GM19240 (cell line): Measurements from ENCODE around the gene NRP1.
A peak's percentile ranks its signal among the peaks of the same experiment; 100 is the strongest.

Source experiments
- DNase-seq: peaks from one replicate; pipeline ENCODE4 v3.0.0; 2011; ENCODE audit warnings: low spot score; ENCODE audit not compliant: insufficient read length

Gene NRP1

DNA sequence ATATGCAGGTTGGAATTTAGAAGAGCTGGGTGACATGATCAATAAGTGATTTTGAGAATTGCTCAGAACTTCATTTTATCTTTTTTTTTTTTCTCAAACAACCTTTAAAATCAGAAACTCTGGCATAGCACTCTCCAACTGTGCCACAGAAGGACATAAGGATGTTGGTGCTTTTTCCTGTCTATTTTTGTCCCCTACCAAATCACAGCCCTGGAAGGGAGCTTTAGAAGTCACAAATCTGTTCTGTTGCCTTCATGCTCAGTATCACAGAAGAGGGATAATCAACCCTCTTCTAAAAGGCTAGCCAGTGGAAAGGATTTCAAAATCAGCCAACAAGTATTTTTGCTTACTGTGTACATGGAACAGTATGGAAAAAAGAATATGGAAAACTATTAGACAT is 14.8 kb upstream of the NRP1 start:
- DNase-seq = no peak

DNA sequence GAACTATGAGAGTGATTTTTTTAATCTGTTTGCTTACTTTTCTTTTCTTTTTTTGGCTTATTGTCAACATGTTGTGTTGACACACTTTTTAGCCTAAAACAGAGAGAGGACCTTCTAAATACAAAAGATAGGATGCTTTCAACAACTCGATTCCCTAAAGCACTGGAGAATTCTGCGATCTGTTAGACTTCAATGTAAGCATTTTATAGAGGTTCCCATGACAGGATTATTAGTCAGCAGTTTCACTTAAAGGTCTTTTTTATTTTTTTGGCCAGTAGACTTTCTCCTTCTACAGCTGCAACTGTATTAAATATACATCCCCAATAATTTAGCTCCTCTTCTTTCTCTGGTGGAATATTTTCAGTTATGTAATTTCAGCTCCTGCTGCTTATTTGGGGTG is 12.7 kb upstream of the NRP1 start:
- DNase-seq = no peak

DNA sequence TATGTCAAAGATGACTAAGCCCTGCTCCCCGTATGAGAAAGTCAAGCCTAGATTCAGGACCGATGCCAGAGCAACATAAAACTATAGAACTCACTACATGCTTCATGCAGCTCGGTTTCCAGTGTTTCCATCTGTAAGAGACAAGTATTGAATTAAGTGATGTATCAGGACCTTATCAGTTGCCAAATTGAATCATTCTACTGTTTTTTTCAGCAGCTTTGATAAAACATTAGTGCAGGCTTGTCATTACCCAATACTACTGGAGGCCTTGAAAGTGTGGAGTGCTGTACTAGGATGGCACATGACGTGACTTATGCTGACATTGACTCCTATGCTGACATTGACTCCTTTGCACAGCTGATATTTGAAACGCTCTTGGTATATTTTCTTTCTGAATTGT is 10.8 kb upstream of the NRP1 start:
- no peak for DNase-seq

DNA sequence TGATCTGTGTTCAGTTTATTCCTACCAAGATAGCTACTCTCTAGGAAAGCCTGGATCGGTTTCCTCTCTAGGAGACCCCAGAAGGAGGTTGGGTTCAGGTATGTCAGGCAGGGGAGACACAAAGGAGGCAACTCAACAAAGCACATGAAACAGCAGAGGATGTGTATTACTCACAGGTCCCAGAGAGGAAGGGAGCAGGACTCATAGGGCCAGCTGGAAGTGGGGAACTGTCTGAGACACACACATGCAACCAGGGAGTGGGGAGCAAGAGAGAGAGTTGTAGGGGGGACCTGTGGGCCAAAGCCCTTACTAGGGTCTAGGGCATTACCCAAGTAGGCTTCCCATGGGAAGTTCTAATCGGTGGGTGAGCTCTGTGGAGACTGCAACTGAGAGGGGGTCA is 10.2 kb upstream of the NRP1 start:
- DNase-seq = no peak

DNA sequence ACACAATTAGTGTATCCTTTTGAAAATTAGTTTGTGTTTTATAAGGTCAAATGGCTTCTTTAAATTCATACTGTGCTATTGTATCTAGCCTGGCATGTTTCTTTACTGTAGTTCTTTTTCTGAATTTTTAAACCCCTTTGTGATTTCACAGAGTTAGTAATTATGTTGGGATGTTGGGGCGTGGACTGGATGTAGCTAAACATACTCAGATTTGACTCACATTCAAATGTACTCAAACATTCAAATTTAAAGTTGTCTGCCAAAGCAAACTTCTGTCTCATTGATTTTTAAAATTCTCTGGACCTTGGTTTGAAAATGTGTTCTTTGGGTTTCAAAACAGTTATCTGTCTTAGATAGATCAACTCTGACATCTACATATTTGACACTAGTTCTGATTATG is 7.2 kb upstream of the NRP1 start:
- no peak for DNase-seq

DNA sequence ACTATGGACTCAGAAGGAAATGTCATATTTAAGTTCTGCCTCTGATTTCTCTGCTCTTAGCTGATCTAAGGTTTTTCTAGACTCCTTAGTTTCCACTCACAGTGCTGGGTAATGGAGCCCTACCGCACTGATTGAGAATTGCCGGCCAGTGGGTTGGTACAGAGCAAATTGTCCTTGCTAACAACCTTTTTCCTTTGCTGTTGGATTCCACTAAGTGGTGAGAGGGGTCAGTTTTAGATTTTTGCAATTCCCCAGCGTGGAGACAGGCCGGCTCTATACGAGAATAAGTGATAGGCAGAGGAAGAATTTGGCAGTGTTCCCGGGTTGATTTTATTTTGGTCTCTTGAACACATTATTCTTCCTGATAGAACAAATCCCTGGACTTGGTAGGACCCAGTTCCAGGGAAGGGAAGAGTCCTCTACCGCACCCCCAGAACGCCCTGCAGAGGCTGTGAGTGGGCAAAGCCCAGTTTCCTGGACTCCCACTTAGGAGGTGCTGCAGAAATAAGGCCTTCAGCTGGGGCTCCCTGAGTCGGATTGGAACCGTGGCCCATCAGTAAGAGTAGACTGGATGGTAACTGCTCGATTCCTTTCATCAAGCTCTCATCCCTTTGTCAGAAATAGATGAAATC is 3.0 kb upstream of the NRP1 start:
- no peak for DNase-seq

DNA sequence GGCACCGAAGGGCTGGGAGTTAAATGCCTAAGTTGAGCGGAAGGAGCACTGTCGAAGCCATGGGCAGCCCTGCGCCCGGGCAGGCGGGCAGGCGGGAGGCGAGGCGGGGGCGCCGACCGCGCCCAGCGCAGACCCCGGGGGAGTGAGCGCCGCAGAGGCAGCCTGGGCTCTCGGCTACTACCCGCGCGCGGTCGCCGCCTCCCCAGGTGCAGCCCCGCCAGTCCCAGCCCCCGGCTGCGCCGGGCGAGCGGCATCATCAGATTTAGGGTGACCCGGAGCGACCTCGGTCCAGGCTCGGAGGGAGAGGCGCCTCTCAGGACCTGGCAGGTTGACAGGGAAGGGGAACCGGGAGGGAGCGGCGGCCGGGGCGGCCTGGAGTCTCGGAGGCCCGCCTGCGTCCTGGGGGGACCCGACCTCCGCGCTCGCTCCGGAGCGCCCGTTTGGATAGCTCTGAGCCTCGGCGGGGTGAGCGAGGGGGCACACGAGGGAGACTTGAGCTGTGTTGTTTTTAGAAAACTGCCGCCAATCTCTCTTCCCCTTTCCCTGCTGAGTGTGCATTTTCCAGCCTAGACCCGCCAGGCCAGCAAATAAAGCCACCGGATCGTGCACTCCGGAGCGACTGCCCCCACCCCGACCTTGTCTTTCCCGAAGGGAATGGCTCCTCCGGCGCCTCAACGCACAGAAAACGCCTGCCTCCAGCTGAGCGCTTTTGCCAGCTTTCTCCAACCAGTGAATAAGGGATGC is 2.3 kb upstream of the NRP1 start:
- DNase-seq = no peak

DNA sequence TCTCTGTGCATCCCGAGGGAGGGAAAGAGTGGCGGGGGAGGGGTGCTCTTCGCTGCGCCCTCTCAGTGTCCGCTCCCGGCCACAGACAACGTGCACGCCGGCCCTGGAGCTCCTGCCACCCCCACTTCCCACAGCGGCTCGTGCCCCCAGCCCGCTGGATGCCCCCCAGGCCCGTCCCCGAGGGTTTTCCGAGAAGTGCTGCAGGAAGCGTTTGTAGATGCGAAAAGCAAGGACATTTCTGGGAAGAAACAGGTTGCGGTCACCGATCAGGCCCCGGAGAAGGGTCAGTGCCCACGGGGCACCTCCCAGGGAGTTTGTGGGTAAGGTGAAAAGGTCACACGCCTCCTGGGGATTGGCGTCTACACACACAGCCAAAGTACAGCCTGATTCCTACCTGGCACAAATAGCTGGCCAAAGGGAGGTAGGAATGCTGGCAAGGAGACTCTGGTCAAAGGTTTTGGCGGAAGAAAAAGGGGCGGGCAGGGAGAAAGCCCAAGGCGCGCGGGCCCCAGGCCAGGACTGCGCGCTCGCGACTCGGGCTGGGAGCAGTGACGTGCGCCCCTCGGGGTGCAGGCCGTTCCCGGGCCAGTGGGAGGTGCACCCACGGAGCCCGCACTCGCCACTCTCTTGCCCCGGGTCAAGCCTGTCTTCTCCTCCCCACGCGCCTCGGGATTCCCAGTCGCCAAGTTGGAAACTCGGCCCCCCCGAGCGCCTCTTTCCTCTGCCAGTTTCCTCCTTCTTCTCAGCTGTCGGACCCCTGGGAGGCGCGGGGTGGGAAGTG is 1.5 kb upstream of the NRP1 start:
- no peak for DNase-seq

DNA sequence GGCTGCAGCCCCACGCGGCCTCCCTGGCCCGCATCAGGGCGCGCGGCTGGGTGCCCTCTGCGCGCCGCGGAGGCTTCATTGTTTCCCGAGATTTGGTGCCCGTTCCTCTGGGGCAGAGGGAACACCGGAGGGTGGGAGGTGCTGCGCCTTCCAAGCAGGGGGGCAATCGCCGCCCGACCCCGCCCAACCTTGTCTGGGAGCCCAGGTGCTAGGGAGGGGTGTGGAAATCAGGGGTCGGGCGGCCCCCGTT is 1.0 kb upstream of the NRP1 start:
- DNase-seq = no peak

DNA sequence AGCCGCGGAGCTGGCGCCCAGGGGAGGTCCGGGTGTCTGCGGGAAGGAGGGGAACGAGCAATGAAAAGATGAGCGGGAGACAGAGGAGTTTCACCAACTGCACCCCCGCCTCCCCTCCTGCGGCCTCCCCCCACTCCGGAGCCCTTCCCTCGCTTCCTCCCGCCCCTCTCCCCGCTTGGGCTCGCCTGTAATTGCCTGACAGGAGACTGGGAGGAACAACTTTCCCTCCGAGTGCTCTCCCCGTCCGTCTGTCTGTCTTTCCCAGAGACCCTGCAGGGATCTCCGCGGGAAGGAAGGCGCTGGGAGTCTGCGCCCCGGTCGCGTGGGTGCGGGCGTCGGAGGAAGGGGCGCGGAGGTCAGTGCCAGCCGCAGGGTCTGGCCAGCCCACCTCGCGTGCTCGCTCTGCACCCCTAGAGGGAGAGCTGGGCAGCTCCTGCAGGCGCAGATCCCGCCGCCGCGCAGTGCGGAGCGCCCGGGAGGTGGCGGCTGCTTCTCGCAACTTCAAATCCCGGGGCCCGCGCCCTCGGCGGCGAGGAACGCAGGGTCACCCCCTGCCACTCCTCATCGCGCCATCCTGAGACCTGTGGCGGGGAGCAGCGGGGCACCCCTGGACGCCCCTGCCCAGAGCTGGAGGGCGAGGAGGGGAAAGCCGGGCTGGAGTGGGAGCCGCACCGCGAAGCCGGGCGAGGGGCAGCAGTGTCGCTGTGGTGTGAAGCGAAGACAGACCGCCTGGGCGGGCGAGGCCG is 511 bp upstream of the NRP1 start:
- DNase-seq = no peak

DNA sequence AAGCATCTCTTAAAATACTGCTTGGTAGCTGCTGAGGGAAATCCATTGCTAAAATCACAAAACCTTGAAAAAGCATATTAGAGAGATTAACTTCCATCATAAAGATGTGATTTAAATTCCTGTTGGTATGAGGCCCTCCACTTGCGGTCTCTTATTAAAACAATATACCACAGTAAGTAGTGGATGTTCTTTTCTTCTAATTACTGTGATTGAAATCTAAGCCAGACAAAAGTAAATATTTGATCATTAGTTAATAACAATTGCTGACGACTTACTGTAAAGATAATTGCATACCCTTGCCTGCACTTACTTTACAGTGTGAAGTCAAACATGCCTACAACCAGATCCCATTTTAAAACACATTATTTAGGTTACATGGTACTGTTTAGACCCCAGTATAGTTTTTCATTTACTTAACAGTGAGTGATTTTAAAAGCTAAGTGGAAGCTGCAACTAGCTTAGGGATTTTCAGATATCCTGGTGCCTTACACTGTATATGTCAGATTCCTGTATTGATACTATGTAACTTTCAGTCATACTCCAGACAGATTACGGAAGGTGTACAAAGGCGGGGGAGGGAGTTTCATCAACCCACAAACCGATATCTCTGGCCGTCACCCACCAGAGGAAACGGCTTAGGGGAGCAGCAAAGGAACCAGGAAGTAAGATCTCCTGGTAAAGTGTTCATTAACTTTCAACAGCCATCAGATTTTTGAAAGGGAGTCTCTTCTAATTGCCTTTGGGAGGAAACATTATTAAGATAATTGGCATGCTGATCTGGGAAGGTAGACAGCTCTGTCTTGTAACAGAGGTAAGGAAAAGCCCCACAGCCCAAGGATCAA is 986 bp downstream of the NRP1 start:
- no peak for DNase-seq

DNA sequence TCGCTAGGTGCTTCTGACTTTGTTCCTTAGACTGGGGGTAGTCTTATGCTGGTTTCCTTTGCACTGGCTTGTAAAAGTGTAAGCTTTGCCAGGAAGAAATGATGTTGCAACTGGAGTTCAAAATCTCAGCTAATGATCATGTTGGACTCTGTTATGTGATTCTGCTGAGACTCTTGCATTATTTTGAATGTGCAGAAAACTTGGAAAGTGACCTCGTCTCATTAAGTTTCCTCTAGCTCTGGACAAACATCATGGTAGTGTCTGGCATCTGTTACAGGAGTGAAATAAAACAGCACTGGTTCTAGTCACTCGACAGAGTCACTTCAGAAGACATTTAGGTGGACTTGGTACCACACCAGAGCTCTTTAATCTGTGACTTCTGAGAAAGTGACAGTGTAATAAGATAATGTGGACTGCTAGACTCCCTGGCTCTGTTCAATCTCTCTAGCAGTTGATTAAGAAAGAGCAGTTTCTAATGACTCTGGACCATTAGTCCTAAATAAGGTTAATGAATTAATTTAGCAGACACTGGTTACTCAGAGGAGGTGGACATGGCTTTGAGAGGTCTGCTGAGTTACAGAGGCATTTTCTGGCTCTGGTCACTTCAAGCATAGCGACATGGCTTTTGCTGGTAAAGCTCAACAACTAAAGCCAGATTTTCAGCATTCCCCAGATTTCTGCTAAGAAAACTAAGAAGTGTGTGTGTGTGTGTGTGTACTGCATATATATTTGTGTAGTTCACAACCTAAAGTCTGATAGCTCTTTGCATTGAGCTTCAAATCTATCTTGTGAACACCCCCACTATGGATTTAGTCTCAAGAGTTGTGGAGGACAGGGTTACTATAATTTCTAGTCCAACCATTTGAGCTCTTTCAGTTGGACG is 2.0 kb downstream of the NRP1 start:
- DNase-seq = no peak

DNA sequence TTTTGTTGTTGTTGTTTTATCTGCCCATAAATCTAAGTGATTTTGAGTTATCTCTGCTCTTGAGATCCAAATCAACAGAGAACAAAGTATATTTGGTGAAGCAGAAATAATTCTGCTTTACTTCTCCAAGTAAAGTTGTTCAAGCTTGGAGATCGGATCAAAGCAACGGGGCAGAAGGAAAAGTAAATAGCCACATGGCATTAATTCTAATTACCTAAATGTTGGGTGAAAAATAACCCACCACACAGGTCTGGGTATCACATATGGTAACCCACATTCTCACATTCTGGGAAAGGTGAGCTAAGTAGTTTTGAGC is 3.1 kb downstream of the NRP1 start:
- DNase-seq = no peak

DNA sequence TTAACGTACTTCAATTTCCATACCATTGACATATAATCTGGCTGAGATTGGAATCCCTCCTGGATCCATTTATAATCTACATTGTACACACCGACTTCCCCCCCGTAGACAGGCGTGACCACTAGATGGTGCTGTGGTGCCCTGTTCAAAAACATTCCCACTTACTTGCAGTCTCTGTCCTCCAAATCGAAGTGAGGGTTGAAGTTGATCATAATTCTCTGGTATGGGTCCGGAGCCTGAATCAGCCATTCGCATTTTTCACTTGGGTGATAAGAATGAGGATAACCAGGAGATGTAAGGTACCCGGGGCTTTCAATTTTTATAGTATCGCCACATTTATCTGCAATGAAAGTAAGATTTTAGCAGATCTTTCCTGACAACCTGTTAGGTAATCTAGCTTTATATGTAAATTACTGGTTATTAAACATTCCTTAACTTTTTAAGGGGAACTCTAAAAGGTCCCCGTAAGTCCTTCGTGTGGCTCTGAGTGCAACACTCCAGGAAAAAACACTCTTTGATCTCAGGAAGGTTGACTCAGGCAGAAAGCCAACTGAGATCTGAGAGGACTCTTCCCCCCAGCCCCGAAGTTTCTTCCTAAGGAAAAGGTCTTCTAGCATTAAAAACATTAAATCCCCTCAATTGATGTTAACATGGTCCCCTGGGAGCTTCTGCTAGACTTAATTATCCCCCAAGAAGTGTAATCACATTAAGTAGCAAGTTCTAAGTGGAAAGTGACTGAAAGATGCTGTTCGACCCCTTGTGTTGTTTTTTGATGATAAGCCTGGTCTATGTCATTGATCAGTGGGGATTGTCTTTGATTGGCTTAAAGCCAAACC is 3.7 kb downstream of the NRP1 start:
- peak; percentile 34 for DNase-seq

DNA sequence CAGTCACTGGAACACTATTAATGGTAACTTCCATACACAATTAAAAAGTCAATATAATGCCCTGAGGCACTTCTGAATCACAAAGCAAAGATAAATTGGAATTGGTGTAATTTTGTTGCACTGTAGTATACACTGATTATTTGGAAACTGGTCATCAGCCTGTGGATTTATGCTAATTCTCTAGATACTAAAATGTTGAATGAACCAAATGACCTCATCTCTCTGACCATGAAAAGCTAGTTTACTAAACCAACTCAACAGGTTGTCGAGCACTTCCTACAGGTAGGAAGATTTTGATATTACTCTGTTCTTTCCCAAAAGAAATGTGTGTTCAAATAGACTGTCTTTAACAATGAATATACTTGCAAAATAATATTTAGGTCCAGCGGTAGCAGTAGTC is 5.3 kb downstream of the NRP1 start:
- DNase-seq = no peak

DNA sequence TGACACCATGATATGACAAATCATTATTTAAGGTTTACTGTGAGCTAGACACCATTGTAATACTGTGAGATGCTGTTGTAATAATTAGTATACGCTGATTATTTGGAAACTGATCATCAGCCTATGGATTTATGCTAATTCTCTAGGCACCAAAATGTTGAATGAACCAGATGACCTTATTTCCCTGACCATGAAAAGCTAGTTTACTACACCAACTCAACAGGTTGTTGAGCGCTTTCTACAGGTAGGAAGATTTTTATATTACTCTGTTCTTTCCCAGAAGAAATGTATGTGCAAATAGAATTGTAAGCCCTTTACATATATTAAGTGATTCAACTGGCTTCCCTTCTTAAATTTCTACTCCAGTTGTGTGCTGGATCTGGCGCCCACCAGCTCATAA is 6.2 kb downstream of the NRP1 start:
- no peak for DNase-seq

DNA sequence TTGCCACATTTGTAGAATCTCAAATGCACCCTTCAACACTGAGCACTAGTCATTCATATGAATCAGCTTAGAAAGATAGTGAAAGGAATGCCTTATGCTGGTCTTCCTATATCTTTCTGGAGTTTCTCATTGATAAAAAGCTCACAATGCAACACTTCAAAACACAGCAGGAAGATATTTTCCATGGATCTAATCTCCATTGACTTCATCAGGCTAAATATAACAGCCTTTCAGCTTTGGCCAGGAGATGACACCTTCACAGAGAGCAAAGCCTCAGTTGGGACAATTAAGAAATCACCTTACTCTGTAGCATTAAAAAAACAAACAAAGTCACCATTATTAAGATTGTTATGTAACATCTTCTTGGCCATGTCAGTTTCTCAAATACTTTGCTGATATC is 6.7 kb downstream of the NRP1 start:
- DNase-seq = no peak

DNA sequence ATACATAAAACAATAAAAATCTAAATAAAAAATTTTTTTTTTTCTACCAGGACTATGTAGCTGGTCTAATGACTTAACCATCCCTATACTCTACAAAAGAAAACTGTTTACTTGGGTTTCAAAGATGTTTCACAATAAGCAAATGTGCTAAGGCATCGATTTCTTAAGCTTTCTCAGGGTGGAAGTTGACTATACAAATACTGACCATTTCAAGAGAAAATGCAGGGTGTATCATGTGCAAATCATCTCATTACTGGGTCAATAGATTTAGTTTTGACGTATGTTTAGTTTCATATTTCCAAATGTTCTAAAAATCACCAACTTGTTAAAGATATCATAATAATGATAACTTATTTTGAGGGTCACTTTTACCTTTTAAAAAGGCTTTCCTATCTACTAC is 7.5 kb downstream of the NRP1 start:
- no peak for DNase-seq

DNA sequence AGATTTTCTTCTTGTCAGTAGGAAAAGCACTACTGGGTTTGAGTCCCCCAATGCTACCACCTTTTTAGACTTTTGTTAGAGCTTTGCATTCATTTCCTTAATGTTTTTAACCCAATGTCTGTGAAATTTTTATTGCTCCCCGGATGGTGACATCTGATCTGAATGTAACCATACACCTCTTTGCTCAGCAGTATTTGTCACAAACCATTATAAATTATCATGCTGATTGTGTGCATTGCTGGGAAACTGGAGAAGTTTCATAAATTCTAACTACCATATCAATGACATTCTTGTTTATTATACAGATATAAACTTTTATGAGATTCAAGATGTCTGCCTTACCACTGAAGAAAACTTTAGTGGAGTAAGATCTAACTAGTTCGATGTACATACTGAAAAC is 8.5 kb downstream of the NRP1 start:
- no peak for DNase-seq

DNA sequence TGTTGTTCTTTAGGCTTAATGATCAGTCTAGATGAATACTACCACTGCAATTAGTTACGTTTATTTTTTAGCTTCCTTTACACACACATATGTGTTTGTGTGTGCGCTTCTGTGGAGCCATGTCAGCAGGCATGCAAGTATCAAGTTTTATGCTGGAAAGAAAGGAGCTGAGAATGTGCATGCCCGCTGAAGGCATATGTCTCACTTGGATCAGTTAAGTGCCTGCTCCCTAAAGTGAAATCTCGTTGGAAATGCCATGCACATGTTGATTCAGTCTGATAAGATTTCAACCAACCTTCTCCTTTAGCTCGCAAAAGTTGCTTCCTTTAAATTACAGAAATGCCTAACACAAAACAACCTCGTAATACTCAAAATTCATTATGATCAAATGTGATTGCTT is 10.7 kb downstream of the NRP1 start:
- DNase-seq = no peak
